ENCODE data around the gene PGM1. TPM values are rescaled to one million over a fixed set of nuclear protein-coding genes. Genes with fewer than 3 reads are reported as not detected.
"Not testable (repeated sequence)": the region's sequence is repeated elsewhere in the genome, so short reads cannot be mapped to it uniquely, and the experiment has no call there.

Gene PGM1
- polyA plus RNA-seq, 6 donors from 2014 or later: 11.9 to 50.8 (median 21.0) TPM

- peaks cover 0 to 6% (median under 1%) of the 10 kb centered on the region in 7 donors for H3K9me3 Mint-ChIP-seq
- H3K36me3 Mint-ChIP-seq: peaks cover 0 to 7% of the 10 kb centered on the region in 2 donors
- H3K27ac Mint-ChIP-seq: no peak overlapping the region
- no peak overlapping the region for H3K4me3 Mint-ChIP-seq
- no peaks in the 10 kb centered on the region for H3K27me3 Mint-ChIP-seq
- H3K4me1 Mint-ChIP-seq: no peaks in the 10 kb centered on the region
- DNase-seq (peak; percentile 16), ATAC-seq (ENCODE audit: low read depth in 2 of 2) (no peak)
These were observed 17.8 kb upstream of the PGM1 start for GRCh38 chr1:63575340-63575826.

- ATAC-seq (ENCODE audit: low read depth in 2 of 2); H3K4me1 Mint-ChIP-seq; DNase-seq; H3K4me3 Mint-ChIP-seq; H3K27me3 Mint-ChIP-seq; H3K27ac Mint-ChIP-seq; H3K36me3 Mint-ChIP-seq; H3K9me3 Mint-ChIP-seq: not testable (repeated sequence)
These were observed 6.9 kb upstream of the PGM1 start for GRCh38 chr1:63586326-63586725.

GRCh38 chr1:63590166-63590560, 3.0 kb upstream of the PGM1 start:
- ATAC-seq (ENCODE audit: low read depth in 2 of 2) (no peak), DNase-seq (no peak)
- Mint-ChIP-seq H3K27ac (no peak overlapping the region), H3K36me3 (no peaks in the 10 kb centered on the region), H3K9me3 (peaks cover 0 to 2% (median 0%) of the 10 kb centered on the region in 7 donors), H3K4me1 (peaks cover 6 to 14% (median 11%) of the 10 kb centered on the region in 3 donors), H3K27me3 (no peaks in the 10 kb centered on the region), H3K4me3 (no peak overlapping the region)

GRCh38 chr1:63592536-63593302, 492 bp upstream of the PGM1 start:
- no peak for ATAC-seq (ENCODE audit: low read depth in 2 of 2)
- no peaks in the 10 kb centered on the region for H3K9me3 Mint-ChIP-seq
- H3K27me3 Mint-ChIP-seq: no peaks in the 10 kb centered on the region
- H3K36me3 Mint-ChIP-seq: no peaks in the 10 kb centered on the region
- peaks cover 14 to 30% (median 15%) of the 10 kb centered on the region in 3 donors for H3K4me1 Mint-ChIP-seq
- peak overlapping the region in 4 of 6 donors; percentile 72 to 98 (median 97) for H3K27ac Mint-ChIP-seq
- peak overlapping the region; percentile 95 to 99 (median 98) for H3K4me3 Mint-ChIP-seq
- no peak for DNase-seq

- DNase-seq (peak; percentile 76), ATAC-seq (ENCODE audit: low read depth in 2 of 2) (peak; percentile 57 to 62)
- peaks cover 14 to 30% (median 15%) of the 10 kb centered on the region in 3 donors for H3K4me1 Mint-ChIP-seq
- peak overlapping the region; percentile 96 to 99 (median 97) for H3K27ac Mint-ChIP-seq
- no peaks in the 10 kb centered on the region for H3K27me3 Mint-ChIP-seq
- no peaks in the 10 kb centered on the region for H3K36me3 Mint-ChIP-seq
- H3K9me3 Mint-ChIP-seq: no peaks in the 10 kb centered on the region
- peak overlapping the region; percentile 96 to 99 (median 98) for H3K4me3 Mint-ChIP-seq
These were observed 835 bp downstream of the PGM1 start for GRCh38 chr1:63593886-63594605.

GRCh38 chr1:63595435-63595834, 2.2 kb downstream of the PGM1 start:
- Mint-ChIP-seq H3K4me3 (peak overlapping the region in 2 of 8 donors; percentile 33 to 57), H3K36me3 (peaks cover 0 to 7% of the 10 kb centered on the region in 2 donors), H3K27me3 (no peaks in the 10 kb centered on the region), H3K27ac (no peak overlapping the region), H3K4me1 (peaks cover 14 to 30% (median 18%) of the 10 kb centered on the region in 3 donors), H3K9me3 (no peaks in the 10 kb centered on the region)
- ATAC-seq (ENCODE audit: low read depth in 2 of 2): no peak
- no peak for DNase-seq

- H3K9me3 Mint-ChIP-seq: no peaks in the 10 kb centered on the region
- DNase-seq: no peak
- peaks cover 2 to 26% (median 16%) of the 10 kb centered on the region in 3 donors for H3K4me1 Mint-ChIP-seq
- H3K4me3 Mint-ChIP-seq: no peak overlapping the region
- peaks cover 4 to 13% of the 10 kb centered on the region in 2 donors for H3K36me3 Mint-ChIP-seq
- H3K27ac Mint-ChIP-seq: no peak overlapping the region
- H3K27me3 Mint-ChIP-seq: no peaks in the 10 kb centered on the region
- ATAC-seq (ENCODE audit: low read depth in 2 of 2): no peak
These were observed 6.6 kb downstream of the PGM1 start for GRCh38 chr1:63599799-63600198.

- Mint-ChIP-seq H3K36me3 (peaks cover 4 to 13% of the 10 kb centered on the region in 2 donors), H3K4me1 (peaks cover 2 to 26% (median 16%) of the 10 kb centered on the region in 3 donors), H3K27me3 (no peaks in the 10 kb centered on the region), H3K9me3 (no peaks in the 10 kb centered on the region), H3K4me3 (no peak overlapping the region), H3K27ac (no peak overlapping the region)
- DNase-seq (no peak), ATAC-seq (ENCODE audit: low read depth in 2 of 2) (no peak)
These were observed 7.0 kb downstream of the PGM1 start for GRCh38 chr1:63600248-63600647.

- no peak overlapping the region for H3K4me3 Mint-ChIP-seq
- H3K27ac Mint-ChIP-seq: no peak overlapping the region
- peaks cover 4 to 13% of the 10 kb centered on the region in 2 donors for H3K36me3 Mint-ChIP-seq
- H3K27me3 Mint-ChIP-seq: no peaks in the 10 kb centered on the region
- no peaks in the 10 kb centered on the region for H3K9me3 Mint-ChIP-seq
- no peak for DNase-seq
- ATAC-seq (ENCODE audit: low read depth in 2 of 2): no peak
- peaks cover 0 to 20% (median 12%) of the 10 kb centered on the region in 3 donors for H3K4me1 Mint-ChIP-seq
These were observed 7.8 kb downstream of the PGM1 start for GRCh38 chr1:63601061-63601460.

GRCh38 chr1:63601463-63601862, 8.3 kb downstream of the PGM1 start:
- no peaks in the 10 kb centered on the region for H3K9me3 Mint-ChIP-seq
- no peak for ATAC-seq (ENCODE audit: low read depth in 2 of 2)
- H3K36me3 Mint-ChIP-seq: peaks cover 4 to 13% of the 10 kb centered on the region in 2 donors
- no peak for DNase-seq
- peak overlapping the region in 1 of 6 donors; percentile 47 for H3K27ac Mint-ChIP-seq
- peaks cover 0 to 17% (median 9%) of the 10 kb centered on the region in 3 donors for H3K4me1 Mint-ChIP-seq
- H3K27me3 Mint-ChIP-seq: no peaks in the 10 kb centered on the region
- H3K4me3 Mint-ChIP-seq: no peak overlapping the region

GRCh38 chr1:63601912-63602311, 8.7 kb downstream of the PGM1 start:
- Mint-ChIP-seq H3K27ac (no peak overlapping the region), H3K9me3 (no peaks in the 10 kb centered on the region), H3K36me3 (peaks cover 4 to 13% of the 10 kb centered on the region in 2 donors), H3K4me1 (peaks cover 0 to 13% (median 8%) of the 10 kb centered on the region in 3 donors), H3K27me3 (no peaks in the 10 kb centered on the region), H3K4me3 (no peak overlapping the region)
- DNase-seq (no peak), ATAC-seq (ENCODE audit: low read depth in 2 of 2) (no peak)

- Mint-ChIP-seq H3K9me3 (no peaks in the 10 kb centered on the region), H3K27ac (no peak overlapping the region)
These were observed 9.4 kb downstream of the PGM1 start for GRCh38 chr1:63602629-63603028.

GRCh38 chr1:63603810-63604209, 10.6 kb downstream of the PGM1 start:
- Mint-ChIP-seq H3K4me3 (no peak overlapping the region), H3K27ac (no peak overlapping the region), H3K36me3 (peaks cover 4 to 13% of the 10 kb centered on the region in 2 donors), H3K27me3 (no peaks in the 10 kb centered on the region), H3K9me3 (no peaks in the 10 kb centered on the region), H3K4me1 (peaks cover 0 to 11% (median 10%) of the 10 kb centered on the region in 3 donors)
- DNase-seq (no peak), ATAC-seq (ENCODE audit: low read depth in 2 of 2) (no peak)

More at GRCh38 chr1:63602629-63603028, 9.4 kb downstream of the PGM1 start:
- no peak overlapping the region for H3K4me3 Mint-ChIP-seq
- H3K4me1 Mint-ChIP-seq: peaks cover 0 to 11% (median 10%) of the 10 kb centered on the region in 3 donors
- peaks cover 4 to 13% of the 10 kb centered on the region in 2 donors for H3K36me3 Mint-ChIP-seq
- ATAC-seq (ENCODE audit: low read depth in 2 of 2) (no peak), DNase-seq (no peak)
- no peaks in the 10 kb centered on the region for H3K27me3 Mint-ChIP-seq

Data from naive B cell (primary cell).